DMS53 (cell line): Measurements from ENCODE around the gene MAP3K4.
"Not testable (repeated sequence)": the region's sequence is repeated elsewhere in the genome, so short reads cannot be mapped to it uniquely, and the experiment has no call there.

Experiments
- DNase-seq: peaks from one replicate; lab custom pipeline; 2025; lab: John Stamatoyannopoulos, UW

Gene MAP3K4

DNA sequence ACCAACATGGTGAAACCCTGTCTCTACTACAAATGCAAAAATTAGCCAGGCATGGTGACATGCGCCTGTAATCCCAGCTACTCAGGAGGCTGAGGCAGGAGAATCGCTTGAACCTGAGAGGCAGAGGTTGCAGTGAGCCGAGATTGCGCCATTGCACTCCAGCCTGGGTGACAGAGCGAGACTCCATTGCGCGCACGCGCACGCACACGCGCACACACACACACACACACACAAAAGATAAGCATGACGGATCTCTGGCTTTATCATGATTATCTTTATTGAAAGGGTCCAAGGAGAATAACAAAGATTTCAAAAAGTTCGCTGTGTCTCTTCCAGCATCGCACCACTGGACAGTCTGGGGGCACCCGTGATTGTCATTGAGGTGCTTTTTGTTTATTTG is 19.0 kb upstream of the MAP3K4 start:
- DNase-seq = not testable (repeated sequence)

GRCh38 chr6:160973311-160974250 is 18.0 kb upstream of the MAP3K4 start:
- DNase-seq = no peak

GRCh38 chr6:160974304-160974771 is 17.2 kb upstream of the MAP3K4 start:
- no peak for DNase-seq

DNA sequence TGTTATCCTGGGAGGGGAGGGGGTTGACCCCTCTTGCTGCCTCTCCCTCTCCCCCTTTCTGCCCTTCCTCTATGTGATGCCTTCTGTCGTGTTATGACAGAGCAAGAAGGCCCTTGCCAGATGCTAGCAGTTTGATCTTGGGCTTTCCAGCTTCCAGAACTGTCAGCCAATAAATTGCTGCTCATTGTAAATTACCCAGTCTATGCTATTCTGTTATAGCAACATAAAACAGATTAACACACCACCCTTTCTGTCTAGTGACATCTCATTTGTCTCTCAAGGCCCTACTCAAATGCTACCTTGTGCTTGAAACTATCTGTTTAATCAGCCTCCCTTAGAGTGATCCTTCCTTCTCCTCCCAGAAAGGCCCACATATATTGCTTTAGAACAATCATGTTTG is 16.4 kb upstream of the MAP3K4 start:
- DNase-seq = no peak

DNA sequence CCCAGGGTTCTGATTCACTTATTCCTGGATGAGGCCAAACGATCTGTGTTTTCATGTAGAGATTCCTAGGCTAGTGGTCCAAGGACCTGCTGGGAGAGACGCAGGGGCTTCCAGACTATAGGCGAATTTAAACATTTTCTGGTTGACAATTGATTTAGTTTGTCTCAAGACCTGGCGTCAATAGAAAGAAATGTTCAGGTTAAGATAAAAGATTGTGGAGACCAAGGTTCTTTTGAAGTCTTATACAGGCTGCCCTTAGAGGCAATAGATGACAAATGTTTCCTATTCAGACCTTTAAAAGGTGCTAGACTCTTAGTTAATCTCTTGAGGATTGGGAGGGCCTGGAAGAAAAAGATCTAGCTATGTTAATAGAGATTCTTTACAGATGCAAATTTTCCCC is 15.6 kb upstream of the MAP3K4 start:
- DNase-seq = not testable (repeated sequence)

DNA sequence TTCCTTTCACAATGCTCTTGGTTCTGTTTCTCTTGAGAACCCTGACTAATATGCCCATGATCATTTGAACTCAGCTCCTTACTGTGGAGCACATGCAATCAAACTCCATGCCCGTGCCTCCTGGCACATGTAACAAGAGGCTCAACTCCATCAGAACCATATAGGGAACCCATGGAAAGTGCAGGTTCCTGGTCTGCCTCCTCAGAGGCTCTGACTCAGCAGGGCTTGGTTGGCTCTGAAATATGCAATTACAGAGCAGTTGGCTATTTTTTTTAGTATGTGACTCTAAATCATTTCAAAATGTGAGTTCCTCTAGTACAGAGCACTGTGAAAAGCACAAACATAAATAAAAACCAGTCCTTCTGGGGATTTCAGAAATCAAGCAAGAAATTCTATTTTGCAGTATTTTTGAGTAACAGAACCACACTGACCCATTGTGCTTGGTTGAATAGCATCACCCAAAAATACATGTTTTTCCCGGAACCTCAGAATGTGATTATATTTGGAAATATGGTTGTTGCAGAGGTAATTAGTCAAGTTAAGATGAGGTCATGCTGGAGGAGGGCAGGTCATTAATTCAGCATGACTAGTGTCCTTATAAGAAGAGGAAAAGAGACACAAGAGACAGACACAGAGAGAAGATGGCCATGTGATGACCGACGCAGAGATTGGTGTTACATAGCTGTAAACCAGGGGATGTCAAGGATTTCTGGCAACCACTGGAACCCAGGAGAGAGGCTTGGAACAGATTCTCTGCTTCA is 13.2 kb upstream of the MAP3K4 start:
- DNase-seq = no peak

GRCh38 chr6:160979061-160979708 is 12.4 kb upstream of the MAP3K4 start:
- DNase-seq = no peak

GRCh38 chr6:160983377-160983948 is 8.1 kb upstream of the MAP3K4 start:
- DNase-seq = not testable (repeated sequence)

- DNase-seq = no peak
Measured at GRCh38 chr6:160986851-160987250, 4.7 kb upstream of the MAP3K4 start.

DNA sequence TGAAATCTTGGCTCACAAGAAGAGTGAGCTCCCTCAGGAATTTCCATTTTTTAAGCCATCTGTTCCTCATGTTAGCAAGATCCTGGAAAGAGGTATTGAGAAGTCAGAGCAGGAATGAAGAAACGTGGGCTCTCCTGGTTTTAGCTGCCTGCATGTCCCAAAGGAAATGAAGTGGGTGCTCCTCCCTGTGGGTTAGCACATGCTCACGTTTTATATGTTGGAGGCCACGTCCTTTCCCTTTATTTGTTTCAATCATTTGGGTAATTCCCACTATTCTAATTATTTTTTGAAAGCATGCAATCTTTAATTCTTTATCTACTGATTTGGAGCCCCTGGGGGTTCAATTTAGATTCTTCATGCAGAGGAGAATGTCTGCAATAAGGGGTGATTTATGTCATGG is 4.3 kb upstream of the MAP3K4 start:
- no peak for DNase-seq

DNA sequence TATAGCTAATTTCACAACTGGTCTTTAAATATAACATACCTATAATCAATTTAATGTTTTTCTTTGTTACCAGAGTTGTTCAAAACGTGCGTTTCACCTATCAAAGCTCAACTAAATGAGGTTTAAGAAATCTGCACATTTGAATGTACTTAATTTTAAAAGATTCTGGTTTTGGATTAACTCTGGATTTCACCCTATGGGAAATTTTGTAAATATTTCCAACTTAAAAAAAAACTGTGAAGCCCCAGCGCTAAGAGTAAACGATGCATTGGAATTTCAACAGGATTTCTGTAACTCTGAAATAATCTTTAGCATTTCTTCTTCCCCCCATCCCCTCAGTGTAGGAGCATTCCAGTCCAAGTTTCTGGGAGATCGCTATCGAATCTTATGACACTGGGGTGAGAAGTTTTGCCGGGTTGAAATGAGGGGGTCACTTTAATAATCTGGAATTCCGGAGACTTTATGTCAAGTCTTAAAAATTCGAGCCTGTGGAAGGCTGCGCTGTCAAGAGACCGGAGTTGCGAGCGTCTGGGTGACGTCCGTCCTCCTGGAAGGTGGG is 643 bp upstream of the MAP3K4 start:
- DNase-seq = no peak

- peak; percentile 66 for DNase-seq
Measured at GRCh38 chr6:160992061-160992979, 751 bp downstream of the MAP3K4 start.

- DNase-seq = no peak
Measured at GRCh38 chr6:160992980-160993314, 1.4 kb downstream of the MAP3K4 start.

- peak; percentile 83 for DNase-seq
Measured at GRCh38 chr6:160995271-160995670, 3.7 kb downstream of the MAP3K4 start.

- no peak for DNase-seq
Measured at GRCh38 chr6:160996131-160996601, 4.6 kb downstream of the MAP3K4 start.

DNA sequence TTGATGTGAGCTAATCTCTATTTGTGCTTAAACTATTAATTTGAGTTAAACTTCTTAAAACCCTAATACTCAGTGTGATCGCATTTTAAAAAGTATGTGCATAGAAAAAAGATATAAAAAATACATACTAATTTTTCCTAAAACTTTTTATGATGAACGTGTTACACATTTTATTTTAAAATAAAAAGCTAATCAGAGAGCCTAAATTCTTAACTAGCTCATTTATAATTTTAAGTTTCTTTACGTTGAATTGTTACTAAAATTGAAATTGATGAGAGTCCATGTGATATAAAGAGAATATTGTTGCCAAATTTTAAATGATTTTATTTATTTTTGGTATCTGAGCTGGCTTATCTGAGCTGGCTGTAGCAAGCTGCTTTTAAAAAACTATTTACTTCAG is 6.6 kb downstream of the MAP3K4 start:
- no peak for DNase-seq

- no peak for DNase-seq
Measured at GRCh38 chr6:160998766-160999165, 7.2 kb downstream of the MAP3K4 start.

DNA sequence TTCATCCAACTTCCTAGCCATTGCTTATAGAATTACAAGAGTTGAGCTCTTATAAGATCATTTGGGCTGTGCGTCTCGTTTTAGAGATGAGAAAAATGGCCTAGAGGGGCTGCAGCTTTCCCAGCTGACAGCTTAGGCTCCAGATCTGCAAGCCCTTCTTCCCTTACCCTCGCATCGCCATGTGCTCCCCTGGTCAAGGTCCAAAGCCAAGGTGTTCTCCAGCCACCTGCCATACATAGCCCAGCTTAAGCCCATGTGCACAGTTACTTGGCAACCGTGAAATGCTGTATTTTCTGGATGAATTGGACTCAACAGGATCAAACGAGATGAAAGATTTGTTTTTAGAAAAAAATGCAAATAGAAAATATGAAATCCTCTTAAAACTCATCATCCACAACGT is 7.9 kb downstream of the MAP3K4 start:
- peak; percentile 64 for DNase-seq

- DNase-seq = no peak
Measured at GRCh38 chr6:161000632-161001031, 9.1 kb downstream of the MAP3K4 start.

DNA sequence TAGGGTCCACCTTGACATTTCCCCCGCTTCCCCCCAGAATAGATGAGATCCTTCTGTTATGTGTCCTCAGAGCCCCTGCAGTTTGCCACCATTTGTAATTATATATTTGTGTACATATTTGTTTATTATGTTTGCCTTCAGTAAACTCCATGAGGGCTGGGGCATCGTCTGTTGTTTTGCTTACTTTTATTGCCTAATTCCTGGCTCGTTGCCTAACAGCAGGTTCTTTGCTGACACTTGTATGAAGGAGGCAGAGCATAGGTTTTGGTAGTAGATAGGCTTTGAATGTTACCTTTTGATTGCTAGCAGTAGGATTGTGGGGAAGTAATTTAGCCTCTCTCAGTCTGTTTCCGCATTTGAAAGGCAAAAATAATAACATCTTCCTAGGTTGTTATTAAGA is 9.9 kb downstream of the MAP3K4 start:
- DNase-seq = peak; percentile 72

- DNase-seq = no peak
Measured at GRCh38 chr6:161003336-161003735, 11.8 kb downstream of the MAP3K4 start.
